GM21360 (cell line): ENCODE measurements around the gene DPYSL4.

Experiments
- ATAC-seq: cut with Tn5 transposase; IDR thresholded peaks from one replicate; pipeline ENCODE4 v1.9.1; 2021; ENCODE audit warnings: mild to moderate bottlenecking, moderate library complexity; ENCODE audit not compliant: unreplicated experiment

DPYSL4 gene

GRCh38 chr10:132239126-132240031 lies 52.6 kb downstream of the DPYSL4 start:
- no peak for ATAC-seq

GRCh38 chr10:132240156-132240555 lies 53.4 kb downstream of the DPYSL4 start:
- ATAC-seq = no peak

- ATAC-seq = no peak
Observed at GRCh38 chr10:132240581-132240980, 53.8 kb downstream of the DPYSL4 start.

- ATAC-seq = no peak
Observed at GRCh38 chr10:132241086-132241485, 54.3 kb downstream of the DPYSL4 start.

DNA sequence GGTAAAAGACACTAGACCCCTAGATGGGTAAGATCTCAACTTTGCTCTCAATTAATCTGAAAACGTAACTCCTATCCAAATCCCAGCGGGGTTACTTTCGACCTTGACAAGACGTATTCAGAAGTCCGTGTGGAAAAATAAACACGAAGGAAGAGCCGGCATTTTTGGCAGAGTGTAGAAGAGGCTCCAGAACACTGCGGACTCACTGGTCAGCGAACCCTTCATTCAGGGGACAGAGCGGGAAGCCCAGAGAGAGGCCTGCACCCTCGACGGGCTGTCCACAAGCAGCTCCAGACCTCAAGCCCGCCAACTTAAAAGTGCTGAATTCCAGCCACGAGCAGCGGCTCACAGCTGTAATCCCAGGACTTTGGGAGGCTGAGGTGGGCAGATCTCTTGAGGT lies 54.7 kb downstream of the DPYSL4 start:
- ATAC-seq = no peak

DNA sequence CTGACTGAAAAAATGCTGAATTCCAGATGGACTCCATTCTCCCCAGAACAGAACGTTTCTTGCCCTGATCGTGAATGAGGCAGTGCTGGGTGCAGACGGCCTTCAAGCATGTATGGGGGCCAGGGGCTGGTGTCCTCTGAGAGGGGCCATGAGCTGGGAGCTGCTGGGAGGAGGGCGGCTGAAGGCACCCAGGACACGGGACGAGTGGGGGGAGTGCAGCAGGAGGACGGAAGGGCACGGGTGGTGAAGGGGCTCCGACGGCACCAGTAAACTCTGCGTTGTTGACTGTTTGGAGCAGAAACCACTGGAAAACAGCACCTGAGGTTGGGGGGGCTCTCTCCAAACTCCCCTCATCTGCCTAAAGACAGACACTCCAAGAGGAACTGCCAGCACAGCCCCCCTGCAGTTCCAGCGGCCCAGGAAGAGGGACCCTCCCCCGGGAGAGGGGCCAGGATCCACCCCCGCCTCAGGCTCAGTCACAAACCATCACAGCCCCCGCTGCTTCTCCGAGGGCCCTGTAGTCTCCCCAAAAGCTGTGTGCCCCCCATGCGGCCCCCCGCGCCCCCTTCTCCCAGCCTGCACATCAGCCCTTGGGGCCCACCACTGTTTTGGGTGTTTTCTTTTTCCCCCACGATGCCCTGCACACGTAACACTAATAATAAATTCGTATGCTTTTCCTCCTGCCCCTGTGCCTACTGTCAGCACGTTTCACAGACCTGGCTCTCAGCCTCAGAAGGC lies 55.5 kb downstream of the DPYSL4 start:
- ATAC-seq = no peak

DNA sequence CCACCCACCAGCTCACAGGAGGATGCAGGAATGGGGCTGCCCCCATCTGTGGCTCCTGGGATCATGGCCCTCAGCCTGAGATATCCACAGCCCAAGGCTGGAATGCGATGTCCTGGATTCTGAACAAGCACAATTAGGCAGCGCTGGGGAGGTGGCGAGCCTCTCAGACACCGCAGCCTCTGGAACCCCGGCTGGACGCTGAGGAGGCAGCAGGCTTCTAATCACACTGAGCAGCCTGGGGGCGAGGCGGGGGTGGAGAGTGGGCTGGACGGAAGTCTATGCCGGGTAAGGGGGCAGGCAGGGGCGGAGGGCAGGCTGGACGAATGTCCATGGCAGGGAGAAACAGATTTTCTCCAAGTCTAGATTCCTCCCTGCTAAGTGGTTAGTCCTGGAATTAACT lies 56.4 kb downstream of the DPYSL4 start:
- no peak for ATAC-seq

DNA sequence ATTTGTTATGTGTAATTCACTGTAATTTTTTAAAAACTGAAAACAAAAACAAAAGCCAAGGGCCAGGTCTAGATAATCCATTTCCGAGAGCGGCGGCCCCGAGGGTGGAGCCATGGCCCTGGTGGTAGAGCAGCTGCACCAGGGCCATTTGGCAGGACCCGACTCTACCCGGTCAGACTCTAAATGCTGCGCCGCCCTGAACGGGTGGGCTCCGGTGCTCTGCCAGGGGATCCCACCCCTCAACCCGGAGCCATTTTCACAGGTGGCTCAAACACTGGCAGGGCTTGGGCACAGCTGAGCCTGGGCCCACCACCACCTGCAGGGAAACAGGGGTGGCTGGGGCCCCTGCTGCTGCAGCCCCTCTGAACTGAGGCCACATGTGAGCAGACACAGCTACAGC lies 56.9 kb downstream of the DPYSL4 start:
- ATAC-seq = no peak

GRCh38 chr10:132245056-132245455 lies 58.3 kb downstream of the DPYSL4 start:
- ATAC-seq = no peak

GRCh38 chr10:132246296-132246695 lies 59.5 kb downstream of the DPYSL4 start:
- no peak for ATAC-seq

- ATAC-seq = no peak
Observed at GRCh38 chr10:132247943-132248342, 61.2 kb downstream of the DPYSL4 start.

GRCh38 chr10:132248455-132249225 lies 61.9 kb downstream of the DPYSL4 start:
- no peak for ATAC-seq

GRCh38 chr10:132249226-132249724 lies 62.5 kb downstream of the DPYSL4 start:
- no peak for ATAC-seq

DNA sequence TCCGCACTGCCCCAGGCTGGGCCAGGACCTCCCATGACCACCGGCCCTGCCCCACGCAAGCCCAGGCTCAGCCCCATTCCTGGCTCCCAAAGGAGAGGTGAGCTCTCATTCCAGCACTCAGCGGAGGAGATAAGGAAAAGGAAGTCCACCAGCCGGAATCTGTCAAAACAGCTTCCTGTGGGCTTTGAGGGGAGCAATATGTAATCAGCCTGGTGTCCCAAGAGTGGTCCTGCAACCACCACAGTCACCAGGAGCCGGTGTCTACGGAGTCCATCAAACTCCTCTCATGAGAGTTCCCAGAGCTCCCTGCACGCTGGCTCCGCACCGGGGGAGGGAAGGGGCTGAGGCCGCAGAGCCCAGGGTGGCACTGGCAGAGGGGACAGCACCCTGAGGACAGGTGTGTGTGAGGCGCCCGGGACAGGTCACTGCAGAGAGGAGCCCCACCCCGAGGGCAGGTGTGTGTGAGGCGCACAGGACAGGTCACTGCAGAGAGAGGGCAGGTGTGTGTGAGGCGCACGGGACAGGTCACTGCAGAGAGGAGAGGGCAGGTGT lies 63.2 kb downstream of the DPYSL4 start:
- ATAC-seq = no peak

DNA sequence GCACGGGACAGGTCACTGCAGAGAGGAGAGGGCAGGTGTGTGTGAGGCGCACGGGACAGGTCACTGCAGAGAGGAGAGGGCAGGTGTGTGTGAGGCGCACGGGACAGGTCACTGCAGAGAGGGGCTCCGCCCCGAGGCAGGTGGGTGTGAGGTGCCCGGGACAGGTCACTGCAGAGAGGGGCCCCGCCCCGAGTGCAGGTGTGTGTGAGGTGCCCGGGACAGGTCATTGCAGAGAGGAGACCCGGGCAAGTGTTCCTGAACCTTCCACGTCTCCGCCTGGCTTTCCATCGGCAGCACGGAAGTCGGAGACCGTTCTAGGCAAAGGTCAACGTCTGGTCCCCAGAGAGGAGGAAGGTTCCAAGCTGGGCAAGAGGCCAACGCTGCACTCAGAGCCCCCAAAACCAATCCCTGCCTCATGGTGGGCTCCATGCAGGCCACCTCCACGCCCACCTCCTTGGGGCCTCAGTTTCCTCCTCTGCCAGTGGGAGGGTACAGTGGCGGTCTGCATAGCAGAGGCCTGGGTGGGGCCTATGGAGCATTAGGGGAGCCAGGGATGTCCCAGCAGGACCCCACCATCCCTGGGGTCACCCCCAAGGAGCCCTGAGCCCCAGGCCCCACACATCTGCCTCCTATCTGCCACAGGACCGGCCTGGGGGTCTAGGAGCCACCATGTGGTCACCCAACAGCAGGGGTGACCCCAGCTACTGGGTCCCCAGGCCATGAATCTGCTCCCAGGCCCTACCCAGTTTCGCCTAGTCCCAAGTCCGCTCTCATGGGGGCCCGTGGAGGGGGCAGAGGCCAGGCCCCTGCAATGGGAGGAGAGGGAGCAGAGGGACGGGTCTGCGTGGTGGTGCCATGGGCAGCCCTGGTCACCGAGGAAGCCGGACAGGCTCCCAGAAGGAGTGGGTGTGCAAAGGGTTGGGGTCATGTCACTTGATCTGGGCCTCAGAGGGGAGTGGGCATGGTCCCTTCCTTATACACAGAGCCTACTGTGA lies 64.0 kb downstream of the DPYSL4 start:
- ATAC-seq = no peak

GRCh38 chr10:132251928-132252327 lies 65.2 kb downstream of the DPYSL4 start:
- ATAC-seq = no peak

- no peak for ATAC-seq
Observed at GRCh38 chr10:132252412-132252811, 65.7 kb downstream of the DPYSL4 start.

- ATAC-seq = no peak
Observed at GRCh38 chr10:132253092-132253687, 66.4 kb downstream of the DPYSL4 start.

DNA sequence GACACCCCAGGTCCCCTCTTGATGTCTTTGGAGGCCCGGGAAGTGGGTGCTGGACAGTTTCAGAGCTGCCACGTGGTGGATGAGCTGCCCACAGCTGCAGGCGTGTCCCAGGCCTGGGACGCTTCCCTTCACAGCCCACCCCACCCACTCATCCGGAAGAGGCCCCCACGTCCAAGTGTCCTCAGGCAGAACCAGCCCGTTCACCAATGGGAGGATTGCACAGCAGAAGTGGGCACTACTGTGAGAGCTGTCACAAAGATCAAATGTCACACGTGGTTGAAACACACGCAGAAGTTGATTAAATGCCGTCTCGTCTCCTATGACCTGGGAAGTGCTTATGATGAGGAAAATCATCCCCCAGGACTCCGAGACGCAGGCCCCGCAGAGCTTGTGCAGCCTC lies 68.1 kb downstream of the DPYSL4 start:
- ATAC-seq = no peak
